Measurements from ENCODE around the gene ZNHIT2.

DNA sequence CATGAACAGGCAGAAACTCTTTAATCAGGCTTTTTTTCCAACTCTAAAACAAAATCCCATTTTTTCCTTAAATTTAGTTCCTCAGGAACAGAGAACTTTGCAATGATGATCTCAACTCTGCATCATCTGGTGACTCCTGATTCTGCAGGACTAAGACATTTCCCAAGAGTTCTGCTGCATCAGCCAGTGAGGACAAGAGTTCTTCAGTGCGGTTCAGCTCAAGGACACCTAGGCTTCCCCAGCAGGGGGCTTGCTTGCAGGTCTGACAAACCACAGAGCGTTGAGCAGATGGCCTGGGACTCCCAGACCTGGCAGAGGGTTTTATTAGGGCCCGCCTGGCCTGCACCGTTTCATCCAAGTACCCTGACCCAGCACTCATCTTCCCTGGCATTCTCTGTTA lies 40.0 kb downstream of the ZNHIT2 start:
- TF ChIP-seq, protein P1, sequence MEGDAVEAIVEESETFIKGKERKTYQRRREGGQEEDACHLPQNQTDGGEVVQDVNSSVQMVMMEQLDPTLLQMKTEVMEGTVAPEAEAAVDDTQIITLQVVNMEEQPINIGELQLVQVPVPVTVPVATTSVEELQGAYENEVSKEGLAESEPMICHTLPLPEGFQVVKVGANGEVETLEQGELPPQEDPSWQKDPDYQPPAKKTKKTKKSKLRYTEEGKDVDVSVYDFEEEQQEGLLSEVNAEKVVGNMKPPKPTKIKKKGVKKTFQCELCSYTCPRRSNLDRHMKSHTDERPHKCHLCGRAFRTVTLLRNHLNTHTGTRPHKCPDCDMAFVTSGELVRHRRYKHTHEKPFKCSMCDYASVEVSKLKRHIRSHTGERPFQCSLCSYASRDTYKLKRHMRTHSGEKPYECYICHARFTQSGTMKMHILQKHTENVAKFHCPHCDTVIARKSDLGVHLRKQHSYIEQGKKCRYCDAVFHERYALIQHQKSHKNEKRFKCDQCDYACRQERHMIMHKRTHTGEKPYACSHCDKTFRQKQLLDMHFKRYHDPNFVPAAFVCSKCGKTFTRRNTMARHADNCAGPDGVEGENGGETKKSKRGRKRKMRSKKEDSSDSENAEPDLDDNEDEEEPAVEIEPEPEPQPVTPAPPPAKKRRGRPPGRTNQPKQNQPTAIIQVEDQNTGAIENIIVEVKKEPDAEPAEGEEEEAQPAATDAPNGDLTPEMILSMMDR (conservative IDR thresholded peaks at IDR 0.05; ENCODE audit: low read length): no peak
- TF ChIP-seq EZH2phosphoT487 (IDR thresholded peaks at IDR 0.05; ENCODE audit: borderline replicate concordance, low read depth, low read length): no peak
